Neural progenitor cell (in vitro differentiated cells): ENCODE results near the gene ITGA2B. TPM values are rescaled to one million over a fixed set of nuclear protein-coding genes. Genes with fewer than 3 reads are reported as not detected.

Source experiments
- DNase-seq: peaks from one replicate; pipeline ENCODE4 v3.0.0-alpha.2; 2016; ENCODE audit warnings: low spot score
- H2AFZ ChIP-seq: fragments of 200-600 bp; sonication (generic); replicated peaks from 2 replicates; pipeline ENCODE4 v1.6.1; 2016; ENCODE audit warnings: antibody characterized with exemption
- H3F3A ChIP-seq: fragments of 200-600 bp; sonication (generic); 2 replicates; pipeline ENCODE4 v1.6.1; 2016; ENCODE audit warnings: antibody characterized with exemption, low read depth
- H3K27ac ChIP-seq: fragments of 200-600 bp; sonication (generic); 2 replicates; pipeline ENCODE4 v1.5.1; 2016; ENCODE audit warnings: mild to moderate bottlenecking
- H3K27me3 ChIP-seq: fragments of 200-600 bp; sonication (generic); 2 replicates; pipeline ENCODE4 v1.6.1; 2016; ENCODE audit warnings: mild to moderate bottlenecking, moderate library complexity
- H3K36me3 ChIP-seq: fragments of 200-600 bp; sonication (generic); 2 replicates; pipeline ENCODE4 v1.5.1; 2016
- H3K4me1 ChIP-seq: fragments of 200-600 bp; sonication (generic); 2 replicates; pipeline ENCODE4 v1.6.1; 2016; ENCODE audit warnings: mixed run types
- H3K4me2 ChIP-seq: fragments of 200-600 bp; sonication (generic); 2 replicates; pipeline ENCODE4 v1.6.1; 2016
- H3K4me3 ChIP-seq: fragments of 200-600 bp; sonication (generic); 2 replicates; pipeline ENCODE4 v1.5.1; 2016
- H3K79me2 ChIP-seq: fragments of 200-600 bp; sonication (generic); 2 replicates; pipeline ENCODE4 v1.6.1; 2016; ENCODE audit warnings: low read depth
- H3K9ac ChIP-seq: fragments of 200-600 bp; sonication (generic); 2 replicates; pipeline ENCODE4 v1.6.1; 2016
- H3K9me3 ChIP-seq: fragments of 200-600 bp; sonication (generic); 2 replicates; pipeline ENCODE4 v1.5.1; 2016; ENCODE audit warnings: low read depth
- H4K20me1 ChIP-seq: fragments of 200-600 bp; sonication (generic); 2 replicates; pipeline ENCODE4 v1.6.1; 2016; ENCODE audit warnings: low read depth
- H3K27ac Mint-ChIP-seq: 3 replicates; pipeline ENCODE4 v1.8.0; 2021; ENCODE audit warnings: mixed read lengths
- H3K27me3 Mint-ChIP-seq: 2 replicates; pipeline ENCODE4 v1.8.0; 2022; ENCODE audit warnings: low read depth, mild to moderate bottlenecking, inconsistent platforms, moderate library complexity, mixed read lengths; ENCODE audit not compliant: insufficient read depth
- H3K36me3 Mint-ChIP-seq: 3 replicates; pipeline ENCODE4 v1.8.0; 2021; ENCODE audit warnings: mixed read lengths
- H3K4me1 Mint-ChIP-seq: 3 replicates; pipeline ENCODE4 v1.8.0; 2021; ENCODE audit warnings: mixed read lengths
- H3K4me3 Mint-ChIP-seq: 3 replicates; pipeline ENCODE4 v1.8.0; 2021; ENCODE audit warnings: mild to moderate bottlenecking, moderate library complexity, mixed read lengths
- H3K9me3 Mint-ChIP-seq: 3 replicates; pipeline ENCODE4 v1.8.0; 2020; ENCODE audit warnings: mixed read lengths
- EZH2 ChIP-seq: fragments of 200-600 bp; sonication (generic); IDR thresholded peaks from 2 replicates; pipeline ENCODE4 v1.6.1; 2017; ENCODE audit warnings: antibody characterized with exemption, mild to moderate bottlenecking, moderate library complexity
- EZH2phosphoT487 ChIP-seq: fragments of 200-600 bp; sonication (generic); IDR thresholded peaks from 2 replicates; pipeline ENCODE4 v1.6.1; 2017; ENCODE audit warnings: antibody characterized with exemption
- total RNA-seq: library from RNA; depleted of rRNA; stranded (reverse); fragments of >200 nt; gene quantifications from 2 replicates; pipeline ENCODE4 v1.2.3, GENCODE V29; 2015; ENCODE audit warnings: low replicate concordance
- TF ChIP-seq, protein P1 (sequence below): fragments of 200-600 bp; sonication (generic); IDR thresholded peaks from 2 replicates; pipeline ENCODE4 v1.5.1; 2017; ENCODE audit warnings: antibody characterized with exemption, mild to moderate bottlenecking

Gene ITGA2B
- total RNA-seq, 1 donor from 2014 or later: 4.7 TPM

DNA sequence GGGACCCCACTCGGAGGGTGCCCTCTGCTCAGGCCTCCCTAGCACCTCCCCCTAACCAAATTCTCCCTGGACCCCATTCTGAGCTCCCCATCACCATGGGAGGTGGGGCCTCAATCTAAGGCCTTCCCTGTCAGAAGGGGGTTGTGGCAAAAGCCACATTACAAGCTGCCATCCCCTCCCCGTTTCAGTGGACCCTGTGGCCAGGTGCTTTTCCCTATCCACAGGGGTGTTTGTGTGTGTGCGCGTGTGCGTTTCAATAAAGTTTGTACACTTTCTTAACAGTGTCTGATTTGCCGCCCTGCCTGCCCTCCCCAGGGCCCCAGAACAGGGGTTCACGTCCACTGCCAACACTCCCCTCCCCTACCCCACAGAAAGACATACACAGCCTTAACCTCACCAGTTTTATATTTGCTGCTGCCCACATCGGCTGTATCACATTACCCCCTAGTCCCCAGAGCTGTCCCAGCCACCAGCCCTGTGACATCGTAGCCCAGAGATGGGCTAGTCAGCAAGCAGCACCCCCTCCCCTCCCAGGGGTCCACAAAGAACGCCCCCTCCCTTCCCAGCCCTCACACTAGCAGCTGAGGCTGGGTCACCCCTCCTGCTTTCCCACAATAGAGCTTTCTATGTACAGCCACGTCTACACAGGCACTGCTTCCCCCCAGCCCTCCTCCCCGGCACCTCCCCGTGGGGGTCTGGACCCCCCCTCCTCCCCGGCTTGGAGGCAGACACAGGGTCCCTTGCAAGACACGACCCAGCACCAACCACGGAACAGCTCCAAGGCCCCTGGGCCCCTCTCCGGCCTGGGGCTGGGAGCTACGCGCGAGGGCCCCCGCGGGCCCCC, 36.4 kb downstream of the ITGA2B start:
- H3K27me3 ChIP-seq: peaks cover 12% of the 10 kb centered on the region
- H3K4me3 ChIP-seq: peak overlapping the region; percentile 41
- no peaks in the 10 kb centered on the region for H3K36me3 ChIP-seq
- H3K4me2 ChIP-seq: peak overlapping the region; percentile 73
- TF ChIP-seq, protein P1, sequence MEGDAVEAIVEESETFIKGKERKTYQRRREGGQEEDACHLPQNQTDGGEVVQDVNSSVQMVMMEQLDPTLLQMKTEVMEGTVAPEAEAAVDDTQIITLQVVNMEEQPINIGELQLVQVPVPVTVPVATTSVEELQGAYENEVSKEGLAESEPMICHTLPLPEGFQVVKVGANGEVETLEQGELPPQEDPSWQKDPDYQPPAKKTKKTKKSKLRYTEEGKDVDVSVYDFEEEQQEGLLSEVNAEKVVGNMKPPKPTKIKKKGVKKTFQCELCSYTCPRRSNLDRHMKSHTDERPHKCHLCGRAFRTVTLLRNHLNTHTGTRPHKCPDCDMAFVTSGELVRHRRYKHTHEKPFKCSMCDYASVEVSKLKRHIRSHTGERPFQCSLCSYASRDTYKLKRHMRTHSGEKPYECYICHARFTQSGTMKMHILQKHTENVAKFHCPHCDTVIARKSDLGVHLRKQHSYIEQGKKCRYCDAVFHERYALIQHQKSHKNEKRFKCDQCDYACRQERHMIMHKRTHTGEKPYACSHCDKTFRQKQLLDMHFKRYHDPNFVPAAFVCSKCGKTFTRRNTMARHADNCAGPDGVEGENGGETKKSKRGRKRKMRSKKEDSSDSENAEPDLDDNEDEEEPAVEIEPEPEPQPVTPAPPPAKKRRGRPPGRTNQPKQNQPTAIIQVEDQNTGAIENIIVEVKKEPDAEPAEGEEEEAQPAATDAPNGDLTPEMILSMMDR: no peak
- no peak for TF ChIP-seq EZH2phosphoT487
- no peak for TF ChIP-seq EZH2
- H3F3A ChIP-seq: peaks cover 33% of the 10 kb centered on the region
- peak overlapping the region; percentile 41 for H3K4me3 Mint-ChIP-seq
- no peaks in the 10 kb centered on the region for H3K9me3 ChIP-seq
- peak overlapping the region; percentile 46 for H3K27ac Mint-ChIP-seq
- no peaks in the 10 kb centered on the region for H3K4me1 ChIP-seq
- no peak overlapping the region for H3K9ac ChIP-seq
- no peak overlapping the region for H3K27ac ChIP-seq
- H3K4me1 Mint-ChIP-seq: peaks cover 4% of the 10 kb centered on the region
- no peak for DNase-seq
- H3K36me3 Mint-ChIP-seq: peaks cover 7% of the 10 kb centered on the region
- H3K27me3 Mint-ChIP-seq: peaks cover 14% of the 10 kb centered on the region
- no peak overlapping the region for H2AFZ ChIP-seq
- peaks cover 62% of the 10 kb centered on the region for H4K20me1 ChIP-seq
- no peaks in the 10 kb centered on the region for H3K9me3 Mint-ChIP-seq
- peaks cover 4% of the 10 kb centered on the region for H3K79me2 ChIP-seq

DNA sequence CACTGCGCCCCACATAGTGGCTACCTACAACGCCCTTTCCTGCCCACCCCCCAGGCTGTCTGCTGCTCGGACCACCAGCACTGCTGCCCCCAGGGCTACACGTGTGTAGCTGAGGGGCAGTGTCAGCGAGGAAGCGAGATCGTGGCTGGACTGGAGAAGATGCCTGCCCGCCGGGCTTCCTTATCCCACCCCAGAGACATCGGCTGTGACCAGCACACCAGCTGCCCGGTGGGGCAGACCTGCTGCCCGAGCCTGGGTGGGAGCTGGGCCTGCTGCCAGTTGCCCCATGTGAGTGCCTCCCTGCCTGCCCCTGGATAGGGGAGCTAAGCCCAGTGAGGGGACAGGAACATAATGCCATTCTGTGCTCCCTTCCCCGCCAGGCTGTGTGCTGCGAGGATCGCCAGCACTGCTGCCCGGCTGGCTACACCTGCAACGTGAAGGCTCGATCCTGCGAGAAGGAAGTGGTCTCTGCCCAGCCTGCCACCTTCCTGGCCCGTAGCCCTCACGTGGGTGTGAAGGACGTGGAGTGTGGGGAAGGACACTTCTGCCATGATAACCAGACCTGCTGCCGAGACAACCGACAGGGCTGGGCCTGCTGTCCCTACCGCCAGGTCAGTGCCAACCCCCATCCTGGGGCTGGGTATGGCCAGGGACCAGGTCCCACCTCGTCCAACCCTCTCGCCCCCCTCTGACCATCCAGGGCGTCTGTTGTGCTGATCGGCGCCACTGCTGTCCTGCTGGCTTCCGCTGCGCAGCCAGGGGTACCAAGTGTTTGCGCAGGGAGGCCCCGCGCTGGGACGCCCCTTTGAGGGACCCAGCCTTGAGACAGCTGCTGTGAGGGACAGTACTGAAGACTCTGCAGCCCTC, 37.3 kb downstream of the ITGA2B start:
- Histone ChIP-seq H3K9me3 (no peaks in the 10 kb centered on the region), H3K27ac (no peak overlapping the region), H3K4me1 (no peaks in the 10 kb centered on the region), H3K36me3 (no peaks in the 10 kb centered on the region), H3K27me3 (peaks cover 12% of the 10 kb centered on the region), H4K20me1 (peaks cover 54% of the 10 kb centered on the region), H3K79me2 (no peaks in the 10 kb centered on the region), H2AFZ (no peak overlapping the region), H3F3A (peaks cover 33% of the 10 kb centered on the region), H3K4me2 (no peak overlapping the region), H3K9ac (no peak overlapping the region), H3K4me3 (no peak overlapping the region)
- Mint-ChIP-seq H3K27me3 (peaks cover 14% of the 10 kb centered on the region), H3K36me3 (peaks cover 7% of the 10 kb centered on the region), H3K4me1 (peaks cover 4% of the 10 kb centered on the region), H3K9me3 (no peaks in the 10 kb centered on the region), H3K4me3 (no peak overlapping the region), H3K27ac (no peak overlapping the region)
- DNase-seq: no peak
- TF ChIP-seq, protein P1: no peak

DNA sequence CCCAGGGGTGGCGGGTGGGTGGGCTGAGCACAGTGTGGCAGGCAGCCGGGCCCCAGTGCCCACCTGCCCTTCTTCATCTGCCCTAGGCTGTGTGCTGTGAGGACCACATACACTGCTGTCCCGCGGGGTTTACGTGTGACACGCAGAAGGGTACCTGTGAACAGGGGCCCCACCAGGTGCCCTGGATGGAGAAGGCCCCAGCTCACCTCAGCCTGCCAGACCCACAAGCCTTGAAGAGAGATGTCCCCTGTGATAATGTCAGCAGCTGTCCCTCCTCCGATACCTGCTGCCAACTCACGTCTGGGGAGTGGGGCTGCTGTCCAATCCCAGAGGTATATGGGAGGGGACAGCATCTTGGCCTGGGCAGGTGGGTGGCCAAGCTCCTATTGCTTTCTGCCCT, 38.0 kb downstream of the ITGA2B start:
- H3K4me2 ChIP-seq: no peak overlapping the region
- no peak overlapping the region for H3K27ac Mint-ChIP-seq
- H3K9me3 Mint-ChIP-seq: no peaks in the 10 kb centered on the region
- H3K4me1 Mint-ChIP-seq: peaks cover 4% of the 10 kb centered on the region
- H3K27me3 ChIP-seq: peaks cover 12% of the 10 kb centered on the region
- no peak overlapping the region for H3K4me3 ChIP-seq
- no peaks in the 10 kb centered on the region for H3K36me3 ChIP-seq
- peaks cover 30% of the 10 kb centered on the region for H3F3A ChIP-seq
- DNase-seq: no peak
- peaks cover 14% of the 10 kb centered on the region for H3K27me3 Mint-ChIP-seq
- peaks cover 5% of the 10 kb centered on the region for H3K36me3 Mint-ChIP-seq
- TF ChIP-seq EZH2phosphoT487 (no peak), EZH2 (no peak)
- TF ChIP-seq, protein P1: no peak
- peaks cover 49% of the 10 kb centered on the region for H4K20me1 ChIP-seq
- H3K27ac ChIP-seq: no peak overlapping the region
- peaks cover 5% of the 10 kb centered on the region for H3K79me2 ChIP-seq
- no peak overlapping the region for H3K9ac ChIP-seq
- no peaks in the 10 kb centered on the region for H3K9me3 ChIP-seq
- no peak overlapping the region for H2AFZ ChIP-seq
- H3K4me1 ChIP-seq: no peaks in the 10 kb centered on the region
- H3K4me3 Mint-ChIP-seq: no peak overlapping the region
